Esophagus muscularis mucosa (tissue), 3 donors: Measurements from ENCODE around the gene DEFB132.

Experiments
- POLR2AphosphoS5 ChIP-seq, 2 donors: sonication (generic); formaldehyde crosslinking; IDR thresholded peaks; one replicate each; pipeline ENCODE4 v1.6.1; 2017; ENCODE audit warnings: antibody characterized with exemption in 2 of 2
- TF ChIP-seq, protein P1 (sequence below), 3 experiments: fragments of 200-600 bp in 2 of 3; fragments of 450-650 bp in 1 of 3; sonication (generic) in 2 of 3; IDR thresholded peaks; one replicate each; pipeline ENCODE4 v1.5.1; 2017 to 2019; ENCODE audit warnings: antibody characterized with exemption in 3 of 3, mild to moderate bottlenecking in 2 of 3, moderate library complexity in 1 of 3

DNA sequence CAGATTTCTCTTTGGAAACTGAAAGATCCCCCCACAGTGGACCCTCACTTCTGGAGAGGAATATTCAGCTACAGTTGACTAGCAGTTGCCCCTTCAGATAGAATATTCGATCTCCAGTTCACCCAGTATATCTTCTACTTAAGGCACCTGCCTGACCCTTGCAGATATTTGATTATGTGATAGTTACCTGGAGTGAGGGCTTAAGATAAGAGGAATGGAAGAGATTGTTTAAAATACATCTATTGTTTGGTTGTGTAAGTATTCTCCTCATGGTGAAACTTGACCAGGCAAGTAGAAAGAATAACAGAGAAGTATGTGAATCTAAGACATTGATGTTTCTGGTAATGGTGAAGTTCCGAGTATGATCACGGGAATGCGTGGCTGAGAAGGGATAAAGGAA, 38.3 kb downstream of the DEFB132 start:
- TF ChIP-seq, protein P1, sequence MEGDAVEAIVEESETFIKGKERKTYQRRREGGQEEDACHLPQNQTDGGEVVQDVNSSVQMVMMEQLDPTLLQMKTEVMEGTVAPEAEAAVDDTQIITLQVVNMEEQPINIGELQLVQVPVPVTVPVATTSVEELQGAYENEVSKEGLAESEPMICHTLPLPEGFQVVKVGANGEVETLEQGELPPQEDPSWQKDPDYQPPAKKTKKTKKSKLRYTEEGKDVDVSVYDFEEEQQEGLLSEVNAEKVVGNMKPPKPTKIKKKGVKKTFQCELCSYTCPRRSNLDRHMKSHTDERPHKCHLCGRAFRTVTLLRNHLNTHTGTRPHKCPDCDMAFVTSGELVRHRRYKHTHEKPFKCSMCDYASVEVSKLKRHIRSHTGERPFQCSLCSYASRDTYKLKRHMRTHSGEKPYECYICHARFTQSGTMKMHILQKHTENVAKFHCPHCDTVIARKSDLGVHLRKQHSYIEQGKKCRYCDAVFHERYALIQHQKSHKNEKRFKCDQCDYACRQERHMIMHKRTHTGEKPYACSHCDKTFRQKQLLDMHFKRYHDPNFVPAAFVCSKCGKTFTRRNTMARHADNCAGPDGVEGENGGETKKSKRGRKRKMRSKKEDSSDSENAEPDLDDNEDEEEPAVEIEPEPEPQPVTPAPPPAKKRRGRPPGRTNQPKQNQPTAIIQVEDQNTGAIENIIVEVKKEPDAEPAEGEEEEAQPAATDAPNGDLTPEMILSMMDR (IDR thresholded peaks at IDR 0.05): no peak
- TF ChIP-seq POLR2AphosphoS5 (IDR thresholded peaks at IDR 0.05): no peak
